ENCODE measurements around the gene STYXL2.

DNA sequence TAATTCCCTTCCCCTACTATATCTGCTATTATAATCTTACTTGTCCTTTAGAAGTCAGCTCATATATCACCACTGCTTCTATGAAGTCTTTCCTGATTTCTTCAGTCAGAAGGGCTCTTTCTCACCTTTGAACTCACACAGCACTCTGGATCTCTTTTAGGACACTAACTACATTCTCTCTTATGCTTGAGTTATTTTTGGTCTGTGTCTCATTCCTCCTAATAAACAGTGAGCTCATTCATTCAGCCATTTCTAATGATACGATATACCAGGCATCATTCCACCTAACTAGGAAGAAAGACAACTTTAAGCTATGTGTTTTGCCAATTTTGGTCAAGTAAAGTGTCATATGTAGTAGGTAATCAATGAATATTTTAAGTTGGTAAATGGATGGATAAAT, 1.2 kb upstream of the STYXL2 start:
- TF ChIP-seq POLR2A (IDR thresholded peaks at IDR 0.05) = no peak
- TF ChIP-seq, protein P1, sequence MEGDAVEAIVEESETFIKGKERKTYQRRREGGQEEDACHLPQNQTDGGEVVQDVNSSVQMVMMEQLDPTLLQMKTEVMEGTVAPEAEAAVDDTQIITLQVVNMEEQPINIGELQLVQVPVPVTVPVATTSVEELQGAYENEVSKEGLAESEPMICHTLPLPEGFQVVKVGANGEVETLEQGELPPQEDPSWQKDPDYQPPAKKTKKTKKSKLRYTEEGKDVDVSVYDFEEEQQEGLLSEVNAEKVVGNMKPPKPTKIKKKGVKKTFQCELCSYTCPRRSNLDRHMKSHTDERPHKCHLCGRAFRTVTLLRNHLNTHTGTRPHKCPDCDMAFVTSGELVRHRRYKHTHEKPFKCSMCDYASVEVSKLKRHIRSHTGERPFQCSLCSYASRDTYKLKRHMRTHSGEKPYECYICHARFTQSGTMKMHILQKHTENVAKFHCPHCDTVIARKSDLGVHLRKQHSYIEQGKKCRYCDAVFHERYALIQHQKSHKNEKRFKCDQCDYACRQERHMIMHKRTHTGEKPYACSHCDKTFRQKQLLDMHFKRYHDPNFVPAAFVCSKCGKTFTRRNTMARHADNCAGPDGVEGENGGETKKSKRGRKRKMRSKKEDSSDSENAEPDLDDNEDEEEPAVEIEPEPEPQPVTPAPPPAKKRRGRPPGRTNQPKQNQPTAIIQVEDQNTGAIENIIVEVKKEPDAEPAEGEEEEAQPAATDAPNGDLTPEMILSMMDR (IDR thresholded peaks at IDR 0.05 in 8 of 11, conservative IDR thresholded peaks at IDR 0.05 in 3 of 11) = no peak

All from spleen (tissue), 7 donors.